ENCODE data around the gene AGRN. TPM values are rescaled to one million over a fixed set of nuclear protein-coding genes. Genes with fewer than 3 reads are reported as not detected.
"Not testable (repeated sequence)": the region's sequence is repeated elsewhere in the genome, so short reads cannot be mapped to it uniquely, and the experiment has no call there.

Gene AGRN
- total RNA-seq, 5 donors from 2014 or later (not counting 1 experiment from before 2014, with no cell fraction given) = 6.0 to 16.3 (median 9.9) TPM

- Histone ChIP-seq H3K4me3 (ENCODE audit: control insufficient read depth in 1 of 2, extremely low read depth in 1 of 2, low read length in 1 of 2) (no peak overlapping the region), H3K36me3 (ENCODE audit: control insufficient read depth in 2 of 2, extremely low read depth in 1 of 2, insufficient read depth in 1 of 2, low read length in 1 of 2) (no peaks in the 10 kb centered on the region), H3K9me3 (no peaks in the 10 kb centered on the region), H3K27ac (ENCODE audit: low read length) (no peak overlapping the region), H3K4me1 (ENCODE audit: control insufficient read depth in 1 of 2, extremely low read depth in 1 of 2, insufficient read depth in 2 of 2, low read length in 2 of 2) (peaks cover 7 to 27% of the 10 kb centered on the region in 2 experiments), H3K27me3 (replicated peaks in 1 of 2; ENCODE audit: control insufficient read depth in 2 of 2, extremely low read depth in 1 of 2, insufficient read depth in 2 of 2, low read length in 1 of 2) (no peaks in the 10 kb centered on the region)
- Mint-ChIP-seq H3K27me3 (no peaks in the 10 kb centered on the region), H3K36me3 (peaks cover 15% of the 10 kb centered on the region), H3K9me3 (peaks cover 3 to 18% (median 4%) of the 10 kb centered on the region in 3 donors), H3K4me3 (no peak overlapping the region), H3K27ac (peak overlapping the region in 1 of 2 donors; percentile 55), H3K4me1 (peaks cover 49 to 59% (median 51%) of the 10 kb centered on the region in 3 donors)
- POLR2A ChIA-PET = no interaction called here
- CTCF ChIA-PET = no interaction called here
- 98% methylated on average over 8 of the region's 11 CpGs for WGBS (ENCODE audit: insufficient coverage)
- ATAC-seq (replicated peaks in 1 of 4) = no peak
- no peak for DNase-seq
Measured at GRCh38 chr1:1100296-1100695, 80.4 kb downstream of the AGRN start.

GRCh38 chr1:1101503-1101902, 81.6 kb downstream of the AGRN start:
- H3K27me3 Mint-ChIP-seq = no peaks in the 10 kb centered on the region
- H3K4me1 Mint-ChIP-seq = peaks cover 49 to 64% (median 55%) of the 10 kb centered on the region in 3 donors
- Histone ChIP-seq H3K4me3 (ENCODE audit: control insufficient read depth in 1 of 2, extremely low read depth in 1 of 2, low read length in 1 of 2) (no peak overlapping the region), H3K9me3 (no peaks in the 10 kb centered on the region), H3K4me1 (ENCODE audit: control insufficient read depth in 1 of 2, extremely low read depth in 1 of 2, insufficient read depth in 2 of 2, low read length in 2 of 2) (peaks cover 7 to 27% of the 10 kb centered on the region in 2 experiments), H3K27ac (ENCODE audit: low read length) (no peak overlapping the region), H3K36me3 (ENCODE audit: control insufficient read depth in 2 of 2, extremely low read depth in 1 of 2, insufficient read depth in 1 of 2, low read length in 1 of 2) (no peaks in the 10 kb centered on the region), H3K27me3 (replicated peaks in 1 of 2; ENCODE audit: control insufficient read depth in 2 of 2, extremely low read depth in 1 of 2, insufficient read depth in 2 of 2, low read length in 1 of 2) (no peaks in the 10 kb centered on the region)
- no peak for ATAC-seq (replicated peaks in 1 of 4)
- POLR2A ChIA-PET = no interaction called here
- H3K4me3 Mint-ChIP-seq = no peak overlapping the region
- WGBS (ENCODE audit: insufficient coverage) = 93% methylated on average over 3 of the region's 7 CpGs
- CTCF ChIA-PET = no interaction called here
- peaks cover 15% of the 10 kb centered on the region for H3K36me3 Mint-ChIP-seq
- H3K27ac Mint-ChIP-seq = peak overlapping the region in 1 of 2 donors; percentile 34
- H3K9me3 Mint-ChIP-seq = peaks cover 3 to 18% (median 4%) of the 10 kb centered on the region in 3 donors
- DNase-seq = no peak

DNA sequence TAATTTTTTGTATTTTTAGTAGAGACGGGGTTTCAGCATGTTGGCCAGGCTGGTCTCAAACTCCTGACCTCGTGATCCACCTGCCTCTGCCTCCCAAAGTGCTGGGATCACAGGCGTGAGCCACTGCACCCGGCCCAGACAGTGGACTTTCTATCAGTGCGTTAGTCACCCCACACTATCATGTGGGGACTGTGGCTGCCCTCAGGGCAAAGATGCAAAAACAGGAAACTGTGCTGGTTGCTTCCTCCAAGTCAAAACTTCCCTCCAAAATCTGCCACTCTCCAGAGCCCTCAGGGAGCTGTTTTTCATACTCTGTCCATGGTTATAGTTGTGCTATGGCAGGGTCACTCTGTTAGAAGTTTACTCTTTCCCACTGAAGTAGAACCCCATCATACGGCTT, 84.2 kb downstream of the AGRN start:
- POLR2A ChIA-PET; H3K36me3 Mint-ChIP-seq; H3K9me3 ChIP-seq; CTCF ChIA-PET; H3K27me3 Mint-ChIP-seq; H3K36me3 ChIP-seq (ENCODE audit: control insufficient read depth in 2 of 2, extremely low read depth in 1 of 2, insufficient read depth in 1 of 2, low read length in 1 of 2); H3K4me3 ChIP-seq (ENCODE audit: control insufficient read depth in 1 of 2, extremely low read depth in 1 of 2, low read length in 1 of 2); H3K27ac ChIP-seq (ENCODE audit: low read length); H3K27me3 ChIP-seq (replicated peaks in 1 of 2; ENCODE audit: control insufficient read depth in 2 of 2, extremely low read depth in 1 of 2, insufficient read depth in 2 of 2, low read length in 1 of 2): not testable (repeated sequence)
- Mint-ChIP-seq H3K27ac (peak overlapping the region; percentile 87), H3K4me1 (peaks cover 42 to 58% (median 56%) of the 10 kb centered on the region in 3 donors), H3K9me3 (peaks cover 3 to 13% (median 4%) of the 10 kb centered on the region in 3 donors), H3K4me3 (peak overlapping the region; percentile 6 to 71 (median 13))
- DNase-seq = peak in 3 of 35 experiments; percentile 20 to 37 (median 27)
- ATAC-seq (replicated peaks in 1 of 4) = peak; percentile 64 to 96 (median 78)
- H3K4me1 ChIP-seq (ENCODE audit: control insufficient read depth in 1 of 2, extremely low read depth in 1 of 2, insufficient read depth in 2 of 2, low read length in 2 of 2) = peaks cover 7 to 23% of the 10 kb centered on the region in 2 experiments
- 71% methylated on average over 3 of the region's 6 CpGs for WGBS (ENCODE audit: insufficient coverage)

Other genes starting within 250 kb of the AGRN start
- gene SAMD11, start 96.2 kb upstream of the AGRN start, total RNA-seq = under 1 TPM in 3 of 5 donors, not detected in 2; 0.32 to 0.70 (median 0.53) TPM
- 10 to 100 TPM; 58.7 to 92.2 (median 83.4) TPM for gene NOC2L, start 60.9 kb upstream of the AGRN start, total RNA-seq
- 10 to 100 TPM; 17.5 to 45.3 (median 37.1) TPM for gene KLHL17, start 59.5 kb upstream of the AGRN start, total RNA-seq
- 1 to 10 TPM in 4 of 5 donors, under 1 TPM in 1; 0.30 to 9.9 (median 7.3) TPM for gene PLEKHN1, start 53.6 kb upstream of the AGRN start, total RNA-seq
- gene PERM1, start 38.0 kb upstream of the AGRN start, total RNA-seq = not detected
- gene HES4, start 20.0 kb upstream of the AGRN start, total RNA-seq = 10 to 100 TPM in 1 of 5 donors, 1 to 10 TPM in 4; 1.5 to 11.9 (median 2.6) TPM
- 10 to 100 TPM; 29.1 to 69.8 (median 48.5) TPM for gene ISG15, start 6.6 kb upstream of the AGRN start, total RNA-seq
- not detected for gene RNF223, start 54.2 kb downstream of the AGRN start, total RNA-seq
- 10 to 100 TPM; 20.4 to 37.7 (median 22.5) TPM for gene C1orf159, start 96.0 kb downstream of the AGRN start, total RNA-seq
- gene TTLL10, start 153.8 kb downstream of the AGRN start, total RNA-seq = 1 to 10 TPM in 1 of 5 donors, under 1 TPM in 3, not detected in 1; 0.26 to 1.0 (median 0.47) TPM
- gene TNFRSF18, start 186.5 kb downstream of the AGRN start, total RNA-seq = 10 to 100 TPM in 4 of 5 donors, 1 to 10 TPM in 1; 6.4 to 20.5 (median 13.3) TPM
- 10 to 100 TPM; 15.1 to 35.4 (median 17.8) TPM for gene TNFRSF4, start 194.0 kb downstream of the AGRN start, total RNA-seq
- 100 to 1,000 TPM in 4 of 5 donors, 10 to 100 TPM in 1; 98.6 to 151 (median 141) TPM for gene SDF4, start 211.9 kb downstream of the AGRN start, total RNA-seq
- gene B3GALT6, start 212.1 kb downstream of the AGRN start, total RNA-seq = 10 to 100 TPM in 4 of 5 donors, 1 to 10 TPM in 1; 10.0 to 30.4 (median 25.1) TPM
- 1 to 10 TPM; 2.8 to 4.2 (median 4.0) TPM for gene C1QTNF12, start 226.6 kb downstream of the AGRN start, total RNA-seq